SK-N-SH treated with all-trans-retinoic acid at 6 μM for 48 hours (cell line): Measurements from ENCODE around the gene AKAP7.

Source experiments
- ATAC-seq: fragments of 200-7000 bp; cut with Tn5 transposase; 3 replicates; pipeline ENCODE4 v1.9.1; 2020; ENCODE audit warnings: mild to moderate bottlenecking, moderate library complexity
- ARNTL ChIP-seq: fragments of 450-650 bp; formaldehyde crosslinking; IDR thresholded peaks from 2 replicates; pipeline ENCODE4 v1.5.0; 2020; ENCODE audit warnings: low read depth, mild to moderate bottlenecking, moderate library complexity, borderline replicate concordance
- BACH2 ChIP-seq: fragments of 250-450 bp; sonication (Bioruptor Pico); IDR thresholded peaks from 2 replicates; pipeline ENCODE4 v1.9.0; 2021; ENCODE audit warnings: mild to moderate bottlenecking, borderline replicate concordance
- CREB5 ChIP-seq: fragments of 250-450 bp; sonication (Bioruptor Pico); IDR thresholded peaks from 2 replicates; pipeline ENCODE4 v1.5.1; 2020; ENCODE audit warnings: low read depth, mild to moderate bottlenecking, moderate library complexity
- CSDC2 ChIP-seq: fragments of 250-450 bp; sonication (Bioruptor Pico); IDR thresholded peaks from 2 replicates; pipeline ENCODE4 v1.5.0; 2020; ENCODE audit warnings: mild to moderate bottlenecking, moderate library complexity
- CSRNP3 ChIP-seq: fragments of 250-450 bp; sonication (Bioruptor Pico); IDR thresholded peaks from 2 replicates; pipeline ENCODE4 v1.5.1; 2021; ENCODE audit warnings: mild to moderate bottlenecking, moderate library complexity
- ESRRG ChIP-seq: fragments of 250-450 bp; sonication (Bioruptor Pico); IDR thresholded peaks from 2 replicates; pipeline ENCODE4 v1.6.1; 2021; ENCODE audit warnings: mild to moderate bottlenecking
- GLIS3 ChIP-seq: fragments of 250-450 bp; sonication (Bioruptor Pico); IDR thresholded peaks from 2 replicates; pipeline ENCODE4 v1.5.0; 2020; ENCODE audit warnings: mild to moderate bottlenecking, moderate library complexity
- ISL1 ChIP-seq: fragments of 250-450 bp; sonication (Bioruptor Pico); IDR thresholded peaks from 2 replicates; pipeline ENCODE4 v2.1.2; 2022; ENCODE audit warnings: mild to moderate bottlenecking, moderate library complexity
- OSR1 ChIP-seq: fragments of 250-450 bp; sonication (Bioruptor Pico); IDR thresholded peaks from 2 replicates; pipeline ENCODE4 v1.8.0; 2022; ENCODE audit warnings: moderate library complexity, mild to moderate bottlenecking, inconsistent platforms
- PATZ1 ChIP-seq: fragments of 250-450 bp; sonication (Bioruptor Pico); IDR thresholded peaks from 2 replicates; pipeline ENCODE4 v1.8.0; 2020; ENCODE audit warnings: mild to moderate bottlenecking, moderate library complexity, borderline replicate concordance
- POU6F1 ChIP-seq: fragments of 250-450 bp; sonication (Bioruptor Pico); IDR thresholded peaks from 2 replicates; pipeline ENCODE4 v1.8.0; 2021; ENCODE audit warnings: low read depth, mild to moderate bottlenecking, moderate library complexity, borderline replicate concordance
- PPARA ChIP-seq: fragments of 250-450 bp; sonication (Bioruptor Pico); IDR thresholded peaks from 2 replicates; pipeline ENCODE4 v1.5.0; 2020; ENCODE audit warnings: mild to moderate bottlenecking, borderline replicate concordance
- RARB ChIP-seq: fragments of 250-450 bp; sonication (Bioruptor Pico); IDR thresholded peaks from 2 replicates; pipeline ENCODE4 v1.8.0; 2021; ENCODE audit warnings: mild to moderate bottlenecking, moderate library complexity
- SNAI2 ChIP-seq: fragments of 250-450 bp; sonication (Bioruptor Pico); IDR thresholded peaks from 2 replicates; pipeline ENCODE4 v1.5.0; 2020; ENCODE audit warnings: mild to moderate bottlenecking, moderate library complexity
- TCF4 ChIP-seq: fragments of 250-450 bp; sonication (Bioruptor Pico); IDR thresholded peaks from 2 replicates; pipeline ENCODE4 v1.8.0; 2021; ENCODE audit warnings: mild to moderate bottlenecking, moderate library complexity, borderline replicate concordance
- TOX ChIP-seq: fragments of 250-450 bp; sonication (Bioruptor Pico); IDR thresholded peaks from 2 replicates; pipeline ENCODE4 v1.8.0; 2021; ENCODE audit warnings: mild to moderate bottlenecking, moderate library complexity, borderline replicate concordance
- TSHZ2 ChIP-seq: fragments of 250-450 bp; sonication (Bioruptor Pico); IDR thresholded peaks from 2 replicates; pipeline ENCODE4 v1.5.0; 2020; ENCODE audit warnings: mild to moderate bottlenecking, moderate library complexity
- ZC3H10 ChIP-seq: fragments of 250-450 bp; sonication (Bioruptor Pico); IDR thresholded peaks from 2 replicates; pipeline ENCODE4 v1.5.1; 2021; ENCODE audit warnings: mild to moderate bottlenecking, moderate library complexity
- ZFP3 ChIP-seq: fragments of 250-450 bp; sonication (Bioruptor Pico); IDR thresholded peaks from 2 replicates; pipeline ENCODE4 v1.5.0; 2020; ENCODE audit warnings: mild to moderate bottlenecking, moderate library complexity
- ZFP30 ChIP-seq: fragments of 450-650 bp; formaldehyde crosslinking; IDR thresholded peaks from 2 replicates; pipeline ENCODE4 v1.5.0; 2022; ENCODE audit warnings: mild to moderate bottlenecking, moderate library complexity
- ZNF565 ChIP-seq: fragments of 450-650 bp; formaldehyde crosslinking; conservative IDR thresholded peaks from 2 replicates; pipeline ENCODE4 v1.5.0; 2020; ENCODE audit warnings: low read depth, mild to moderate bottlenecking, moderate library complexity
- ZNF70 ChIP-seq: fragments of 450-650 bp; formaldehyde crosslinking; IDR thresholded peaks from 2 replicates; pipeline ENCODE4 v1.5.0; 2020; ENCODE audit warnings: mild to moderate bottlenecking, moderate library complexity
- ZNF8 ChIP-seq: fragments of 450-650 bp; formaldehyde crosslinking; IDR thresholded peaks from 2 replicates; pipeline ENCODE4 v1.5.0; 2020; ENCODE audit warnings: mild to moderate bottlenecking, moderate library complexity

AKAP7 gene

GRCh38 chr6:131116321-131116720, 18.9 kb upstream of the AKAP7 start:
- no peak for ATAC-seq
- TF ChIP-seq OSR1 (CRISPR knock-in tag) (no peak), BACH2 (CRISPR knock-in tag) (no peak), ZC3H10 (no peak), RARB (no peak), PATZ1 (CRISPR knock-in tag) (no peak), ZNF565 (CRISPR knock-in tag) (no peak), CREB5 (no peak), ISL1 (CRISPR knock-in tag) (no peak), CSDC2 (CRISPR knock-in tag) (no peak), ESRRG (no peak), POU6F1 (CRISPR knock-in tag) (no peak), ARNTL (CRISPR knock-in tag) (no peak), TSHZ2 (CRISPR knock-in tag) (no peak), ZFP3 (CRISPR knock-in tag) (no peak), GLIS3 (CRISPR knock-in tag) (no peak), TCF4 (no peak), PPARA (CRISPR knock-in tag) (no peak), ZFP30 (CRISPR knock-in tag) (no peak), ZNF70 (no peak), CSRNP3 (CRISPR knock-in tag) (no peak)

- TF ChIP-seq ZFP3 (CRISPR knock-in tag) (no peak), ZC3H10 (no peak), ZNF8 (no peak), TOX (CRISPR knock-in tag) (no peak), TSHZ2 (CRISPR knock-in tag) (no peak), PPARA (CRISPR knock-in tag) (no peak), ZNF565 (CRISPR knock-in tag) (no peak), ISL1 (CRISPR knock-in tag) (no peak), SNAI2 (CRISPR knock-in tag) (no peak), TCF4 (no peak), RARB (no peak), CSRNP3 (CRISPR knock-in tag) (no peak), OSR1 (CRISPR knock-in tag) (no peak), CREB5 (no peak), CSDC2 (CRISPR knock-in tag) (no peak), ESRRG (no peak), ZFP30 (CRISPR knock-in tag) (no peak), ZNF70 (no peak), BACH2 (CRISPR knock-in tag) (no peak)
- ATAC-seq = no peak
These were observed 18.4 kb upstream of the AKAP7 start for GRCh38 chr6:131116755-131117360.
